HG02588 (cell line): ENCODE data around the gene FAM47E.

Source experiments
- ATAC-seq: cut with Tn5 transposase; IDR thresholded peaks from one replicate; pipeline ENCODE4 v1.9.1; 2021; ENCODE audit warnings: mild to moderate bottlenecking, moderate library complexity; ENCODE audit not compliant: unreplicated experiment

The FAM47E gene

GRCh38 chr4:76326515-76326914 lies 75.0 kb downstream of the FAM47E start:
- no peak for ATAC-seq
